Lower leg skin (tissue), 3 donors: Measurements from ENCODE around the gene ZG16.

Experiments
- POLR2A ChIP-seq, 2 donors: fragments of 450-650 bp; IDR thresholded peaks; one replicate each; pipeline ENCODE4 v1.6.1; 2016 to 2017; ENCODE audit warnings: antibody characterized with exemption in 2 of 2, mild to moderate bottlenecking in 1 of 2, moderate library complexity in 1 of 2
- TF ChIP-seq, protein P1 (sequence below), 3 donors: fragments of 450-650 bp; IDR thresholded peaks; one replicate each; pipeline ENCODE4 v1.5.1; 2016; ENCODE audit warnings: antibody characterized with exemption in 3 of 3, mild to moderate bottlenecking in 3 of 3, moderate library complexity in 2 of 3

GRCh38 chr16:29805232-29806098 is 27.4 kb downstream of the ZG16 start:
- TF ChIP-seq, protein P1, sequence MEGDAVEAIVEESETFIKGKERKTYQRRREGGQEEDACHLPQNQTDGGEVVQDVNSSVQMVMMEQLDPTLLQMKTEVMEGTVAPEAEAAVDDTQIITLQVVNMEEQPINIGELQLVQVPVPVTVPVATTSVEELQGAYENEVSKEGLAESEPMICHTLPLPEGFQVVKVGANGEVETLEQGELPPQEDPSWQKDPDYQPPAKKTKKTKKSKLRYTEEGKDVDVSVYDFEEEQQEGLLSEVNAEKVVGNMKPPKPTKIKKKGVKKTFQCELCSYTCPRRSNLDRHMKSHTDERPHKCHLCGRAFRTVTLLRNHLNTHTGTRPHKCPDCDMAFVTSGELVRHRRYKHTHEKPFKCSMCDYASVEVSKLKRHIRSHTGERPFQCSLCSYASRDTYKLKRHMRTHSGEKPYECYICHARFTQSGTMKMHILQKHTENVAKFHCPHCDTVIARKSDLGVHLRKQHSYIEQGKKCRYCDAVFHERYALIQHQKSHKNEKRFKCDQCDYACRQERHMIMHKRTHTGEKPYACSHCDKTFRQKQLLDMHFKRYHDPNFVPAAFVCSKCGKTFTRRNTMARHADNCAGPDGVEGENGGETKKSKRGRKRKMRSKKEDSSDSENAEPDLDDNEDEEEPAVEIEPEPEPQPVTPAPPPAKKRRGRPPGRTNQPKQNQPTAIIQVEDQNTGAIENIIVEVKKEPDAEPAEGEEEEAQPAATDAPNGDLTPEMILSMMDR (IDR thresholded peaks at IDR 0.05): no peak
- peak in 1 of 2 donors; percentile 89 for TF ChIP-seq POLR2A (IDR thresholded peaks at IDR 0.05)
